ENCODE data around the gene MTG1. TPM values are rescaled to one million over a fixed set of nuclear protein-coding genes. Genes with fewer than 3 reads are reported as not detected.

Gene MTG1
- total and polyA plus RNA-seq, 2 donors (not counting 1 experiment from before 2014, with no cell fraction given) = 90.0 to 117 TPM

GRCh38 chr10:133453516-133454203 lies 59.7 kb downstream of the MTG1 start, which contains the start of gene SCART1:
TSS of gene SCART1 (plus strand) at chr10:133453945. CDS start at chr10:133453998, 53 bp downstream.
- no peaks in the 10 kb centered on the region for H3K4me1 Mint-ChIP-seq
- CTCF ChIA-PET = interaction anchor here (2.5 kb wide), 1 partner anchor 124 kb away, joined by 9 read pairs; no protein-coding TSS in a partner anchor
- H3K9me3 ChIP-seq (ENCODE audit: control extremely low read depth in 1 of 3, control insufficient read depth in 2 of 3, insufficient read depth in 1 of 3, low read length in 2 of 3) = peaks cover under 1 to 5% (median 4%) of the 10 kb centered on the region in 3 donors
- H3K9ac ChIP-seq (ENCODE audit: low read length) = no peak within 1 kb of the TSS
- H3K4me1 ChIP-seq (ENCODE audit: control insufficient read depth in 2 of 2, insufficient read depth in 2 of 2, low read length in 2 of 2) = no peaks in the 10 kb centered on the region
- WGBS (ENCODE audit: insufficient coverage) = 96% methylated on average over 11 of the region's 11 CpGs
- peaks cover 2% of the 10 kb centered on the region for H3K9me3 Mint-ChIP-seq (ENCODE audit: insufficient read depth)
- H2AFZ ChIP-seq (ENCODE audit: insufficient read depth, low read depth, low read length, poor library complexity, severe bottlenecking) = no peak within 1 kb of the TSS
- no peaks in the 10 kb centered on the region for H3K27me3 ChIP-seq (replicated peaks in 1 of 4; ENCODE audit: control extremely low read depth in 1 of 4, control insufficient read depth in 3 of 4, insufficient read depth in 4 of 4, low read length in 3 of 4)
- no peaks in the 10 kb centered on the region for H4K20me1 ChIP-seq (ENCODE audit: control insufficient read depth, insufficient read depth, low read length, poor library complexity, severe bottlenecking)
- no peak within 1 kb of the TSS for H3K4me2 ChIP-seq (replicated peaks; ENCODE audit: low read depth, low read length, poor library complexity, severe bottlenecking)
- H3K36me3 ChIP-seq (replicated peaks in 1 of 2; ENCODE audit: control extremely low read depth in 1 of 2, control insufficient read depth in 1 of 2, extremely low read depth in 1 of 2, insufficient read depth in 2 of 2, low read length in 1 of 2) = no peaks in the 10 kb centered on the region
- no peak for ATAC-seq (ENCODE audit: low read depth)
- POLR2A ChIA-PET = no interaction called here
- H3K79me2 ChIP-seq (ENCODE audit: control insufficient read depth, insufficient read depth, low read length) = no peaks in the 10 kb centered on the region
- H3K27me3 Mint-ChIP-seq = no peaks in the 10 kb centered on the region
- no peak within 1 kb of the TSS for H3K4me3 ChIP-seq (ENCODE audit: control extremely low read depth in 1 of 5, extremely low read depth in 1 of 5, insufficient read depth in 1 of 5, low read depth in 2 of 5, low read length in 4 of 5)
- TF ChIP-seq EZH2 (IDR thresholded peaks at IDR 0.05; ENCODE audit: borderline replicate concordance, insufficient read depth, low read depth, low read length, poor library complexity, severe bottlenecking) (no peak), CTCF (IDR thresholded peaks at IDR 0.05) (no peak)
- no peak within 1 kb of the TSS for H3K27ac Mint-ChIP-seq
- H3K27ac ChIP-seq (ENCODE audit: low read length in 2 of 2) = no peak within 1 kb of the TSS
- intact Hi-C loops (cut with micrococcal nuclease) = no loop called here
- DNase-seq = no peak
- H3K4me3 Mint-ChIP-seq = no peak within 1 kb of the TSS

GRCh38 chr10:133454204-133454893 lies 60.4 kb downstream of the MTG1 start:
- Mint-ChIP-seq H3K4me1 (no peaks in the 10 kb centered on the region), H3K4me3 (no peak overlapping the region), H3K9me3 (ENCODE audit: insufficient read depth) (peaks cover 2% of the 10 kb centered on the region), H3K27me3 (no peaks in the 10 kb centered on the region), H3K27ac (no peak overlapping the region)
- DNase-seq (no peak), ATAC-seq (ENCODE audit: low read depth) (no peak)
- no peaks in the 10 kb centered on the region for H3K36me3 ChIP-seq (replicated peaks in 1 of 2; ENCODE audit: control extremely low read depth in 1 of 2, control insufficient read depth in 1 of 2, extremely low read depth in 1 of 2, insufficient read depth in 2 of 2, low read length in 1 of 2)
- CTCF ChIA-PET = interaction anchor here (2.5 kb wide), 1 partner anchor 125 kb away, joined by 9 read pairs; no protein-coding TSS in a partner anchor
- H3K9me3 ChIP-seq (ENCODE audit: control extremely low read depth in 1 of 3, control insufficient read depth in 2 of 3, insufficient read depth in 1 of 3, low read length in 2 of 3) = peaks cover 0 to 7% (median 3%) of the 10 kb centered on the region in 3 donors
- H3K4me3 ChIP-seq (ENCODE audit: control extremely low read depth in 1 of 5, extremely low read depth in 1 of 5, insufficient read depth in 1 of 5, low read depth in 2 of 5, low read length in 4 of 5) = no peak overlapping the region
- H4K20me1 ChIP-seq (ENCODE audit: control insufficient read depth, insufficient read depth, low read length, poor library complexity, severe bottlenecking) = no peaks in the 10 kb centered on the region
- TF ChIP-seq CTCF (IDR thresholded peaks at IDR 0.05) = no peak
- no peak for TF ChIP-seq EZH2 (IDR thresholded peaks at IDR 0.05; ENCODE audit: borderline replicate concordance, insufficient read depth, low read depth, low read length, poor library complexity, severe bottlenecking)
- H3K4me1 ChIP-seq (ENCODE audit: control insufficient read depth in 2 of 2, insufficient read depth in 2 of 2, low read length in 2 of 2) = no peaks in the 10 kb centered on the region
- no peak overlapping the region for H3K27ac ChIP-seq (ENCODE audit: low read length in 2 of 2)
- no peaks in the 10 kb centered on the region for H3K27me3 ChIP-seq (replicated peaks in 1 of 4; ENCODE audit: control extremely low read depth in 1 of 4, control insufficient read depth in 3 of 4, insufficient read depth in 4 of 4, low read length in 3 of 4)
- H2AFZ ChIP-seq (ENCODE audit: insufficient read depth, low read depth, low read length, poor library complexity, severe bottlenecking) = no peak overlapping the region
- no peak overlapping the region for H3K9ac ChIP-seq (ENCODE audit: low read length)
- intact Hi-C loops (cut with micrococcal nuclease) = no loop called here
- POLR2A ChIA-PET = no interaction called here
- WGBS (ENCODE audit: insufficient coverage) = 92% methylated on average over 7 of the region's 10 CpGs
- no peaks in the 10 kb centered on the region for H3K79me2 ChIP-seq (ENCODE audit: control insufficient read depth, insufficient read depth, low read length)
- no peak overlapping the region for H3K4me2 ChIP-seq (replicated peaks; ENCODE audit: low read depth, low read length, poor library complexity, severe bottlenecking)

All from B cell (primary cell).